ENCODE measurements around the gene CHAC1. TPM values are rescaled to one million over a fixed set of nuclear protein-coding genes. Genes with fewer than 3 reads are reported as not detected.

CHAC1 gene
- total RNA-seq, 2 donors from 2014 or later, result 4.0 to 20.9 TPM

DNA sequence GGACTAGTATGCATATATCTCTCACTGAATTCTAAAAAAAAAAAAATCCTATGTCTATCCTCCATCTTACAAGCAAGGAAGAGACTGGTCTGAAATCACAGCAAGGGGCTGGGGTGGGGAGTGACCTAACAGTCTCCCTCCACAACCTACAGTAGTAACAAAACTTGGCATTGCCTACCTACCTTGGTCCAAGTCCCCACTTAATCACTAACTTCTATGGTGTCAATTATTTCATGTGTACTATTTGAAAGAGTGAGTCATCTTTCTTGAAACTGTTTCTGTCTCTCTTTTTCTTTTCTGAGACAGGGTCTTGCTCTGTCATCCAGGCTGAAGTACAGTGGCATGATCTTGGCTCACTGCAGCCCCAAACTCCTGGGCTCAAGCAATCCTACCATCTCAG, 36.8 kb downstream of the CHAC1 start:
- intact Hi-C loops (cut with DNase I), result no loop called here
- no peak overlapping the region for H3K9ac ChIP-seq (ENCODE audit: low read depth in 2 of 2, low read length in 2 of 2)

DNA sequence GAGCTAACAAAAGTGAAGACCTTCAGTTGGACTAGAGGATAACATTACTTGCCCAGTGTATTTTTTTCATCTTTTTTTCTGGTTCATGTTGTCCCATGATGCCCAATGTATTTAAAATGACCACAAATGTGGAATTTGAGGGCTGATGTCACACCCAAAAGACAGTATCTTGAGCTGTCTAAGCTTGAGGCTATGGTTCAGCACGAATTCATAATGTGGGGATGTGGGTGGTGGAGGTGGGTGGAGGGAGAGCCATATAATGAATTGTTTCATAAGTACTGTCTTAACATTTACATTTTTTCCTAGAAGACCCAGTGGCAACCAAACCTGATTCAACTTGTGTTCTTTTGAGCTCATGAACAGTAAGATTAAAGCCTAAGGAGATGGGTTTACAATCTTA, 37.5 kb downstream of the CHAC1 start:
- peaks cover 7% of the 10 kb centered on the region for H3K36me3 ChIP-seq

More for the DNA sequence above, 36.8 kb downstream of the CHAC1 start:
- peaks cover 10% of the 10 kb centered on the region for H3K36me3 ChIP-seq
- no peak overlapping the region for H3K4me3 ChIP-seq
- TF ChIP-seq, protein P1, sequence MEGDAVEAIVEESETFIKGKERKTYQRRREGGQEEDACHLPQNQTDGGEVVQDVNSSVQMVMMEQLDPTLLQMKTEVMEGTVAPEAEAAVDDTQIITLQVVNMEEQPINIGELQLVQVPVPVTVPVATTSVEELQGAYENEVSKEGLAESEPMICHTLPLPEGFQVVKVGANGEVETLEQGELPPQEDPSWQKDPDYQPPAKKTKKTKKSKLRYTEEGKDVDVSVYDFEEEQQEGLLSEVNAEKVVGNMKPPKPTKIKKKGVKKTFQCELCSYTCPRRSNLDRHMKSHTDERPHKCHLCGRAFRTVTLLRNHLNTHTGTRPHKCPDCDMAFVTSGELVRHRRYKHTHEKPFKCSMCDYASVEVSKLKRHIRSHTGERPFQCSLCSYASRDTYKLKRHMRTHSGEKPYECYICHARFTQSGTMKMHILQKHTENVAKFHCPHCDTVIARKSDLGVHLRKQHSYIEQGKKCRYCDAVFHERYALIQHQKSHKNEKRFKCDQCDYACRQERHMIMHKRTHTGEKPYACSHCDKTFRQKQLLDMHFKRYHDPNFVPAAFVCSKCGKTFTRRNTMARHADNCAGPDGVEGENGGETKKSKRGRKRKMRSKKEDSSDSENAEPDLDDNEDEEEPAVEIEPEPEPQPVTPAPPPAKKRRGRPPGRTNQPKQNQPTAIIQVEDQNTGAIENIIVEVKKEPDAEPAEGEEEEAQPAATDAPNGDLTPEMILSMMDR (IDR thresholded peaks at IDR 0.05), result no peak
- no peaks in the 10 kb centered on the region for H3K27me3 ChIP-seq
- DNase-seq, result no peak
- no peak overlapping the region for H3K27ac ChIP-seq
- H3K4me1 ChIP-seq, result no peaks in the 10 kb centered on the region
- H3K9me3 ChIP-seq, result no peaks in the 10 kb centered on the region

DNA sequence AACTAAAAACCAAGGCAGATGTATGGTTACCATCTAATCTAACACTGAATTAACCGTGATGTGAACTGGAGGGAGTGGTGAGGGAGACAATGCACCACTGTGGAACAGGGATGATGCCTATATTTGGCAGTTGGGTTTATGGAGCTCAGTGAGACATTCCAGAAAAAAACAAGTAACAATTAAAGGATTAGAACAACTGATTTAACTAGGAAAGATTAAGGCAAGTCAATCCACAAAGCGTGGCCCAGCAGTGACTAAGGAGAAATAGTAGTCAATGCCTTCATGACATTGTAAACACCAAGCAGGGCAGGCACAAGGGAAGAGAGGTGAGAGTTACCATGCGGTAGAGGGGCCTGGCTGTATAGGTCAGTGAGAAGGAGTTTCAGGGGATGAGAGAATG, 38.1 kb downstream of the CHAC1 start:
- no peak overlapping the region for H3K9ac ChIP-seq (ENCODE audit: low read depth in 2 of 2, low read length in 2 of 2)
- no peak overlapping the region for H3K4me3 ChIP-seq
- TF ChIP-seq, protein P1 (IDR thresholded peaks at IDR 0.05), result no peak
- intact Hi-C loops (cut with DNase I), result no loop called here
- H3K27ac ChIP-seq, result no peak overlapping the region
- no peaks in the 10 kb centered on the region for H3K4me1 ChIP-seq
- no peaks in the 10 kb centered on the region for H3K9me3 ChIP-seq
- no peak for DNase-seq
- H3K27me3 ChIP-seq, result no peaks in the 10 kb centered on the region
- H3K36me3 ChIP-seq, result peaks cover 12% of the 10 kb centered on the region

More for the DNA sequence above, 37.5 kb downstream of the CHAC1 start:
- TF ChIP-seq, protein P1 (IDR thresholded peaks at IDR 0.05), result no peak
- Histone ChIP-seq H3K9ac (ENCODE audit: low read depth in 2 of 2, low read length in 2 of 2) (no peak overlapping the region), H3K4me1 (no peaks in the 10 kb centered on the region), H3K9me3 (no peaks in the 10 kb centered on the region), H3K4me3 (no peak overlapping the region), H3K27me3 (no peaks in the 10 kb centered on the region), H3K27ac (no peak overlapping the region)
- intact Hi-C loops (cut with DNase I), result no loop called here
- no peak for DNase-seq

DNA sequence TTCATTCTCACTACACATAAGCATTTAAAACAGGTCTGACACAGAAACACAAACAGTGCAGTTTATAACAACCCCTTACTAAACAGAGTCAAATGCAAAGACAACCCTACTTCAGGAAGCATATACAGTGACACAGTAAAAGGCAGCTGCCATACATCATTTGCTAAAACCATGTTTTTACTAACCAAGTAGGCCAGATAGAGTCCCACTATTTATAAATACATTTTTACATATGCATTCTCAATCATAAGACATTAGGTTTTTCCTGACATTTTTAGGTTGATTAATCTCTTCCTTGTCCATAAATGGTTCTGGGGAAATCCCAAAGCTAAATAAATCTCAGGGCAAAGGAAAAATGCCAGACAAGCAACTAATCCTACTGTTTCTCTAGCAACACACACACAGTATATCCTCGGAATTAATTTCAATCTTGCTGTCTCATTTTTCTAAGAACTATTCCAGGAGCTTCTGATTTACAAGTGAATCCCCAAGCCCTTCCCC, 39.0 kb downstream of the CHAC1 start:
- no peak for DNase-seq
- intact Hi-C loops (cut with DNase I), result no loop called here
- H3K27ac ChIP-seq, result no peak overlapping the region
- no peaks in the 10 kb centered on the region for H3K9me3 ChIP-seq
- H3K9ac ChIP-seq (ENCODE audit: low read depth in 2 of 2, low read length in 2 of 2), result no peak overlapping the region
- H3K4me1 ChIP-seq, result no peaks in the 10 kb centered on the region
- H3K36me3 ChIP-seq, result peaks cover 12% of the 10 kb centered on the region
- H3K27me3 ChIP-seq, result no peaks in the 10 kb centered on the region
- TF ChIP-seq, protein P1 (IDR thresholded peaks at IDR 0.05), result no peak
- H3K4me3 ChIP-seq, result no peak overlapping the region

DNA sequence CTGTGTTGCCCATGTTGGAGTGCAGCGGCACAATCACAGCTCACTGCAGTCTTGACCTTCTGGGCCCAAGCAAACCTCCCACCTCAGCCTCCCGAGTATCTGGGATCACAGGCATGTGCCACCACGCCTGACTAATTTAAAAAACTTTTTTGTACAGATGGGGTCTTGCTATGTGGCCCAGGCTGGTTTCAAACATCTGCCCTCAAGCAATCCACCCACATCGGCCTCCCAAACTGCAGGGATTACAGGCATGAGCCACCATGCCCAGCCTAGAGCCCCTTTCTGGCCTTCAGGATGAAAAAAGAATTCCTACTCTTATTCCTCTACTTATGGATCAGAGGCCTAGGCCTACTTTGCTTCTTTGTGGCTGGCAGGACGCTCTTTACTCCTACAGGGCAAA, 39.6 kb downstream of the CHAC1 start:
- intact Hi-C loops (cut with DNase I), result no loop called here
- DNase-seq, result no peak
- TF ChIP-seq, protein P1 (IDR thresholded peaks at IDR 0.05), result no peak
- Histone ChIP-seq H3K4me1 (no peaks in the 10 kb centered on the region), H3K27me3 (no peaks in the 10 kb centered on the region), H3K9me3 (no peaks in the 10 kb centered on the region), H3K36me3 (peaks cover 8% of the 10 kb centered on the region), H3K4me3 (no peak overlapping the region), H3K27ac (no peak overlapping the region), H3K9ac (ENCODE audit: low read depth in 2 of 2, low read length in 2 of 2) (no peak overlapping the region)
